Osteocyte (in vitro differentiated cells): ENCODE results near the gene FRMD8. TPM values are rescaled to one million over a fixed set of nuclear protein-coding genes. Genes with fewer than 3 reads are reported as not detected.
A peak's percentile ranks its signal among the peaks of the same experiment; 100 is the strongest.
"Not testable (repeated sequence)": the region's sequence is repeated elsewhere in the genome, so short reads cannot be mapped to it uniquely, and the experiment has no call there.

ENCODE experiments used
- DNase-seq: peaks from one replicate; pipeline ENCODE4 v3.0.0; 2021; ENCODE audit warnings: mixed read lengths; ENCODE audit not compliant: unreplicated experiment; ENCODE audit errors: extremely low spot score
- H3K27ac Mint-ChIP-seq: one replicate; pipeline ENCODE4 v1.8.0; 2021; ENCODE audit warnings: mild to moderate bottlenecking, mixed read lengths; ENCODE audit not compliant: unreplicated experiment
- H3K27me3 Mint-ChIP-seq: one replicate; pipeline ENCODE4 v1.8.0; 2021; ENCODE audit warnings: mixed read lengths; ENCODE audit not compliant: unreplicated experiment
- H3K36me3 Mint-ChIP-seq: one replicate; pipeline ENCODE4 v1.8.0; 2021; ENCODE audit warnings: mixed read lengths; ENCODE audit not compliant: unreplicated experiment
- H3K4me1 Mint-ChIP-seq: one replicate; pipeline ENCODE4 v1.8.0; 2021; ENCODE audit warnings: mixed read lengths; ENCODE audit not compliant: unreplicated experiment
- H3K4me3 Mint-ChIP-seq: one replicate; pipeline ENCODE4 v1.8.0; 2021; ENCODE audit warnings: mild to moderate bottlenecking, moderate library complexity, mixed read lengths; ENCODE audit not compliant: unreplicated experiment
- H3K9me3 Mint-ChIP-seq: one replicate; pipeline ENCODE4 v1.8.0; 2021; ENCODE audit warnings: mixed read lengths; ENCODE audit not compliant: unreplicated experiment
- CTCF ChIP-seq: fragments of 200-600 bp; sonication (generic); IDR thresholded peaks from 2 replicates; pipeline ENCODE4 v1.5.0; 2021; ENCODE audit warnings: antibody characterized with exemption, mild to moderate bottlenecking, moderate library complexity
- total RNA-seq: library from RNA; stranded (reverse); gene quantifications from 2 replicates; pipeline ENCODE4 v1.2.1, GENCODE V29; 2021

FRMD8 gene
- total RNA-seq, 1 donor from 2014 or later: 62.8 TPM

- no peak for TF ChIP-seq CTCF
- H3K36me3 Mint-ChIP-seq: peaks cover 28% of the 10 kb centered on the region
- no peak for DNase-seq
- no peak overlapping the region for H3K4me3 Mint-ChIP-seq
- peak overlapping the region; percentile 72 for H3K27ac Mint-ChIP-seq
- H3K4me1 Mint-ChIP-seq: peaks cover 46% of the 10 kb centered on the region
- H3K9me3 Mint-ChIP-seq: no peaks in the 10 kb centered on the region
- H3K27me3 Mint-ChIP-seq: no peaks in the 10 kb centered on the region
Measured at GRCh38 chr11:65446446-65447277, 60.2 kb downstream of the FRMD8 start.

GRCh38 chr11:65448074-65448417 is 61.6 kb downstream of the FRMD8 start:
- DNase-seq: no peak
- TF ChIP-seq CTCF: no peak
- Mint-ChIP-seq H3K27ac (peak overlapping the region; percentile 44), H3K36me3 (peaks cover 21% of the 10 kb centered on the region), H3K9me3 (no peaks in the 10 kb centered on the region), H3K4me1 (peaks cover 44% of the 10 kb centered on the region), H3K27me3 (no peaks in the 10 kb centered on the region), H3K4me3 (no peak overlapping the region)

- Mint-ChIP-seq H3K4me1 (peaks cover 44% of the 10 kb centered on the region), H3K36me3 (peaks cover 17% of the 10 kb centered on the region), H3K4me3 (no peak overlapping the region), H3K27me3 (no peaks in the 10 kb centered on the region), H3K9me3 (no peaks in the 10 kb centered on the region), H3K27ac (peak overlapping the region; percentile 44)
- no peak for TF ChIP-seq CTCF
- no peak for DNase-seq
Measured at GRCh38 chr11:65448418-65449105, 62.1 kb downstream of the FRMD8 start.

- H3K4me3 Mint-ChIP-seq, H3K27me3 Mint-ChIP-seq, H3K36me3 Mint-ChIP-seq, H3K27ac Mint-ChIP-seq, DNase-seq, H3K9me3 Mint-ChIP-seq: not testable (repeated sequence)
- H3K4me1 Mint-ChIP-seq: peaks cover 47% of the 10 kb centered on the region
Measured at GRCh38 chr11:65451301-65451700, 64.9 kb downstream of the FRMD8 start.

- H3K36me3 Mint-ChIP-seq, H3K27me3 Mint-ChIP-seq, H3K9me3 Mint-ChIP-seq, DNase-seq, H3K4me3 Mint-ChIP-seq: not testable (repeated sequence)
- Mint-ChIP-seq H3K27ac (peak overlapping the region; percentile 96), H3K4me1 (peaks cover 42% of the 10 kb centered on the region)
Measured at GRCh38 chr11:65452259-65452658, 65.8 kb downstream of the FRMD8 start.
